GM18873 (cell line): ENCODE measurements around the gene NRM.
"Not testable (repeated sequence)": the region's sequence is repeated elsewhere in the genome, so short reads cannot be mapped to it uniquely, and the experiment has no call there.

Source experiments
- ATAC-seq: cut with Tn5 transposase; IDR thresholded peaks from one replicate; pipeline ENCODE4 v1.9.1; 2021; ENCODE audit warnings: mild to moderate bottlenecking, moderate library complexity, moderate number of reproducible peaks; ENCODE audit not compliant: unreplicated experiment, low FRiP score

Gene NRM

GRCh38 chr6:30690403-30691207 lies at the start of gene NRM:
NRM (minus strand) TSS chr6:30690984; CDS start chr6:30690974, 10 bp downstream.
- ATAC-seq = no peak

GRCh38 chr6:30740540-30740870 lies 49.7 kb upstream of the NRM start:
- no peak for ATAC-seq

GRCh38 chr6:30738532-30738931 lies 47.7 kb upstream of the NRM start:
- no peak for ATAC-seq

- ATAC-seq = no peak
Measured at GRCh38 chr6:30735668-30736314, 45.0 kb upstream of the NRM start.

GRCh38 chr6:30732237-30732943 lies 41.6 kb upstream of the NRM start:
- no peak for ATAC-seq

GRCh38 chr6:30730601-30731435 lies 40.0 kb upstream of the NRM start:
- ATAC-seq = no peak

GRCh38 chr6:30727920-30728553 lies 37.3 kb upstream of the NRM start:
- no peak for ATAC-seq

- no peak for ATAC-seq
Measured at GRCh38 chr6:30726506-30727413, 36.0 kb upstream of the NRM start.

- ATAC-seq = no peak
Measured at GRCh38 chr6:30725713-30726505, 35.1 kb upstream of the NRM start.

GRCh38 chr6:30724906-30725667 lies 34.3 kb upstream of the NRM start:
- no peak for ATAC-seq

- not testable (repeated sequence) for ATAC-seq
Measured at GRCh38 chr6:30723843-30724741, 33.3 kb upstream of the NRM start.

- ATAC-seq = not testable (repeated sequence)
Measured at GRCh38 chr6:30723159-30723842, 32.5 kb upstream of the NRM start.

GRCh38 chr6:30722280-30723112 lies 31.7 kb upstream of the NRM start:
- ATAC-seq = no peak

- not testable (repeated sequence) for ATAC-seq
Measured at GRCh38 chr6:30722025-30722279, 31.2 kb upstream of the NRM start.

- no peak for ATAC-seq
Measured at GRCh38 chr6:30721198-30722024, 30.6 kb upstream of the NRM start.
